ENCODE results near the gene PIGS. TPM values are rescaled to one million over a fixed set of nuclear protein-coding genes. Genes with fewer than 3 reads are reported as not detected.
A peak's percentile ranks its signal among the peaks of the same experiment; 100 is the strongest.

Gene PIGS
- polyA plus RNA-seq, 1 experiment: 51.8 TPM

DNA sequence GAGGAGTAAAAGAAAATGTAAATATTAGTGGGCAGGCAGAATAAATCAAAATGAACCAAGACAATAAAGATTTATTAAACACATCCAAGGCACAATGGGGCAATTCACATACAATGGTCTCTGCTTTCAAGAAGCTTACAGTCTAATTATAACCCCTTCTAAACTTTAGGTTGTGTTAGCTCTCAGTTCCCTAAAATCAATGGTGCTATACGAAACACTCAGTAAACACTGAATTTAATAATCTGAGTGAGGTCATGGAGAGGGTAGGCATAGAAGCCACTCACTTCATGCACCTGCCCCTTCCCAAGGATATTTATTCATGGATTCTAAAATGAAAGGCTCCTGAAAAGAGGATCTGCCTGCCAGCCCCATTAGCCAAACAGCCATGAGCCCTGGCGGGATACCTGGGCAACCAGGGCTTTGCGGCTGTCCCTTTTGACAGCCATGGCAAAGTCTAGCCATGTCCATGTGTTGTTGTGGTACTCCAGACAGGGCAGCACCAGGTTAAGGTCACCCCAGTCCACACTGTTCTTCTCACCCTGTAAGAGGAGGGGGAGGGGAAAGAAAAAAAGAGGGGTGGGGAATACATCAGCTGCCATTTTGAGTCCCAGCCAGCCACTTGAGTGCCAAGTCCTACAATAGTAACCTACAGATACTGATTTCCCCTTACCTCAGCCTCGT is 44.1 kb upstream of the PIGS start:
- TF ChIP-seq, protein P1, sequence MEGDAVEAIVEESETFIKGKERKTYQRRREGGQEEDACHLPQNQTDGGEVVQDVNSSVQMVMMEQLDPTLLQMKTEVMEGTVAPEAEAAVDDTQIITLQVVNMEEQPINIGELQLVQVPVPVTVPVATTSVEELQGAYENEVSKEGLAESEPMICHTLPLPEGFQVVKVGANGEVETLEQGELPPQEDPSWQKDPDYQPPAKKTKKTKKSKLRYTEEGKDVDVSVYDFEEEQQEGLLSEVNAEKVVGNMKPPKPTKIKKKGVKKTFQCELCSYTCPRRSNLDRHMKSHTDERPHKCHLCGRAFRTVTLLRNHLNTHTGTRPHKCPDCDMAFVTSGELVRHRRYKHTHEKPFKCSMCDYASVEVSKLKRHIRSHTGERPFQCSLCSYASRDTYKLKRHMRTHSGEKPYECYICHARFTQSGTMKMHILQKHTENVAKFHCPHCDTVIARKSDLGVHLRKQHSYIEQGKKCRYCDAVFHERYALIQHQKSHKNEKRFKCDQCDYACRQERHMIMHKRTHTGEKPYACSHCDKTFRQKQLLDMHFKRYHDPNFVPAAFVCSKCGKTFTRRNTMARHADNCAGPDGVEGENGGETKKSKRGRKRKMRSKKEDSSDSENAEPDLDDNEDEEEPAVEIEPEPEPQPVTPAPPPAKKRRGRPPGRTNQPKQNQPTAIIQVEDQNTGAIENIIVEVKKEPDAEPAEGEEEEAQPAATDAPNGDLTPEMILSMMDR (IDR thresholded peaks at IDR 0.05; ENCODE audit: low read depth, low read length): no peak
- Histone ChIP-seq H3K27ac (ENCODE audit: low read depth, low read length) (no peak overlapping the region), H3K9me3 (ENCODE audit: control insufficient read depth, insufficient read depth, low read length) (no peaks in the 10 kb centered on the region), H3K4me3 (ENCODE audit: low read depth, low read length) (no peak overlapping the region), H3K27me3 (ENCODE audit: control insufficient read depth, insufficient read depth, low read length) (no peaks in the 10 kb centered on the region)
- DNase-seq (ENCODE audit: low read depth, low spot score): no peak
- ChIA-PET POLR2A (no interaction called here), CTCF (interaction anchor here (0.5 kb wide), 1 partner anchor 20 kb away, joined by 3 read pairs; no protein-coding TSS in a partner anchor)

DNA sequence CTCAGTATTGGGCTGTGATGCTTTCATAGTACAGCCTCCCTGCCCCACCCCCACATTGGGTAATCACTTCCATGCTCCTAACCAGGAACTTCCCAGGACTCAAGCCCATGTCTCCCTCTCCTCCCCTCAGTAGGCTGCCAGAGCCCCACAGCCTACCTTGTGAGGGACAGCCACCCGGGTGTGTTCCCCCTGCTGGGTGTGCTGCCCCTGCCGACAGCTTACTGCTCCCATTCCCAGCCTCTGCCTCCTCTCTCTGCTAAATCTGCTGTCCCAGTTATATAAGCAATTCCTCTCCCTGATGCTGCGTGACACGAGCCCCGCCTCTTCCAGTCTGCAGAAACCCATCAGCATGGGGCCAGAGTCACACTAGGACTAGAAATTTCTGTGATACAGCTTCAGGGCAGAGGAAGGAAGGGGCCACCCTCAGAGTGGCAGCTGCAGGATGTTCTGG is 42.6 kb upstream of the PIGS start, which contains the start of gene RSKR:
Gene RSKR, minus strand, starts transcription at position 255 of the 451 bp plus-strand sequence. Its CDS starts 24 bp downstream, at position 231.
- CTCF ChIA-PET: interaction anchor here (1.5 to 1.9 kb wide), 3 partner anchors 9 to 66 kb away, joined by 6 to 9 read pairs (median 8); no protein-coding TSS in a partner anchor
- no peak for DNase-seq (ENCODE audit: low read depth, low spot score)
- no peak within 1 kb of the TSS for H3K27ac ChIP-seq (ENCODE audit: low read depth, low read length)
- no peak within 1 kb of the TSS for H3K4me3 ChIP-seq (ENCODE audit: low read depth, low read length)
- no peaks in the 10 kb centered on the region for H3K27me3 ChIP-seq (ENCODE audit: control insufficient read depth, insufficient read depth, low read length)
- TF ChIP-seq, protein P1 (IDR thresholded peaks at IDR 0.05; ENCODE audit: low read depth, low read length): no peak
- POLR2A ChIA-PET: no interaction called here
- no peaks in the 10 kb centered on the region for H3K9me3 ChIP-seq (ENCODE audit: control insufficient read depth, insufficient read depth, low read length)

DNA sequence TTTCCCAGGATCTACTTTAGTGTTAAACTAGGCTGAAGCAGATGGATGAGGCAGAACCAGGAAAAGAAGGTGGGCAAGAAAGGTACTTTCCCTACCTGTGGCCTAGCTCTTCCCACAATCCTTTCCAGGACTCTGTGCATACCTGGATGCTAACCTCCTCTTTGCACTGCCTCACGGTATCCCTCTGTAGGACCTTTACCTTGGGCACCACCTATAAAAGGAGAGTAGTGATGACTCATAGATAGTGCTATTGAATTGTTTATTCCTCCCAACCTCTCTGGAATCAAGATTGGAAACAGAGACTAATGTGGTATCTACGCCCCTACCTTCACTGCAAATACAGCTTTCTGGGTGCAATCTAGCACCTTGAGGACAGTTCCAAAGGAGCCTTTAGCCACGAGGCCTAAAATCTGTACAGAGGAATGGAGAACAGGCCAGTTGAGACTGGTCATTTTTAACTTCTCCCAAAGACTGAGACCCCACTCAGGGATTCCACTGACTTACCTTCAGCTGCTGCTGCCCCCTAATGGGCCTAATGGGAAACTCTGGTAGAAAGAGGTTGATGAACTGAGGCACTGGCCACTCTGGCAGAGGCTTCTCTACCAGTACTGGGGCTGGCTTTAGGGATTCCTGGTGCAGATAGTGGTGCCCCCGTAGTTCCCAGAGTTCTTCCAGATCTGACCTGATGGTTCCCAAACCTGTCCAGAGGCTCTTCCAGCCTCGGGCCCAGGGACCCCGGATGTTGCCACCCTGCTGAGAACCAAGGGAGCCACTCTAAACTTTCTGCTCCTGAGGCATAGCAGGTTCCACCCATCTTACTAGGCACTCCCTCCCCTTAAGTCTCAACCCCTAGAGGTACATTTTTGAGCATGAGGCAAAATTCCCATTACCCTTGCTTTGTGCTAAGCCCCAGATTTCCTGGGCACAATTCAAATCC is 41.9 kb upstream of the PIGS start:
- POLR2A ChIA-PET: no interaction called here

DNA sequence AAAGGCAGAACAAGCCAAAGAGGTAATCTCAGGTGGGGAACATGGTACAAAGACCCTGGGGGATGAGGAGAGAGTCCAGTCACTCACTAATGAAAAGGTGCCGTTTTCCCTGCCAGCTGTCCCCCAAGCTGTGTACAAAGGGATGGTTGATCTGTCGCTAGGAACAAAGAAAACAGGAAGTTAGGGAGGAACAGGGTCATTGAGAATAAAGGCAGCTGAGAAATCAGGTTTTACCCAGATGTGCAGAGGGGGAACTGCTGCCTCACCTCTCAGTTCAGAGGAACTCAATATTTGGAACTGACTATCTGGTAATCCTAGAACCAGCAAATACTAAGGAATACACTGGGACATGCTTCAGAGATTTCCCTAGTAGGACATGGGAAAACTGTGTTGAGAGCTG is 41.2 kb upstream of the PIGS start:
- no peaks in the 10 kb centered on the region for H3K9me3 ChIP-seq (ENCODE audit: control insufficient read depth, insufficient read depth, low read length)
- no peaks in the 10 kb centered on the region for H3K27me3 ChIP-seq (ENCODE audit: control insufficient read depth, insufficient read depth, low read length)
- no peak for DNase-seq (ENCODE audit: low read depth, low spot score)
- TF ChIP-seq, protein P1 (IDR thresholded peaks at IDR 0.05; ENCODE audit: low read depth, low read length): no peak
- H3K27ac ChIP-seq (ENCODE audit: low read depth, low read length): no peak overlapping the region
- ChIA-PET POLR2A (no interaction called here), CTCF (interaction anchor here (0.6 to 1.9 kb wide), 9 partner anchors 9 to 118 kb away, joined by 3 to 9 read pairs (median 5); no protein-coding TSS in a partner anchor)
- H3K4me3 ChIP-seq (ENCODE audit: low read depth, low read length): no peak overlapping the region

More for the DNA sequence above, 41.9 kb upstream of the PIGS start:
- no peak overlapping the region for H3K4me3 ChIP-seq (ENCODE audit: low read depth, low read length)
- H3K27ac ChIP-seq (ENCODE audit: low read depth, low read length): no peak overlapping the region
- CTCF ChIA-PET: interaction anchor here (0.6 to 1.9 kb wide), 10 partner anchors 8 to 119 kb away, joined by 3 to 9 read pairs (median 4); no protein-coding TSS in a partner anchor
- TF ChIP-seq, protein P1 (IDR thresholded peaks at IDR 0.05; ENCODE audit: low read depth, low read length): peak; percentile 77
- H3K27me3 ChIP-seq (ENCODE audit: control insufficient read depth, insufficient read depth, low read length): no peaks in the 10 kb centered on the region
- DNase-seq (ENCODE audit: low read depth, low spot score): peak; percentile 8
- H3K9me3 ChIP-seq (ENCODE audit: control insufficient read depth, insufficient read depth, low read length): no peaks in the 10 kb centered on the region

Data from AG04450 (cell line).